Effector CD8-positive, alpha-beta T cell (primary cell): Measurements from ENCODE around the gene CASP2.

Experiments
- DNase-seq: peaks from one replicate; lab custom pipeline; 2025; lab: John Stamatoyannopoulos, UW

The CASP2 gene

DNA sequence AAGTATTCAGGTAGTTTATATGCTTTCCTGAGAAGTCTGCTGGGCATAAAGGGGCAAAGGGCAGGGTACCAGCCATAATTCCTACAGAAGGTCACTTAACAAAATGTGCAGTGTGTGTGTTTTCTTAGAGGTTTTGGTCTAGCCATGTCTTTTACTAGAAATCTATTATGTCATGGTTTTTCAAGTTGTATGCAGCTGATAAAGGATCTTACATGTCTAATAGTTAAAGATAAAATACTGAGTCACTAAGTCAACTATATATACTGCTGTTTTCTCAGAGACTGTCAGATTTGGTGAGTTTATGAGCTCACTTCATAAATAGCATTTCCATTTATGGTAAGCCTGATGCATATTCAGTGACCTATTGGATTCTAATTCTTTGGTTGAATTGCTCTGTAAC lies 7.7 kb downstream of the CASP2 start:
- no peak for DNase-seq

DNA sequence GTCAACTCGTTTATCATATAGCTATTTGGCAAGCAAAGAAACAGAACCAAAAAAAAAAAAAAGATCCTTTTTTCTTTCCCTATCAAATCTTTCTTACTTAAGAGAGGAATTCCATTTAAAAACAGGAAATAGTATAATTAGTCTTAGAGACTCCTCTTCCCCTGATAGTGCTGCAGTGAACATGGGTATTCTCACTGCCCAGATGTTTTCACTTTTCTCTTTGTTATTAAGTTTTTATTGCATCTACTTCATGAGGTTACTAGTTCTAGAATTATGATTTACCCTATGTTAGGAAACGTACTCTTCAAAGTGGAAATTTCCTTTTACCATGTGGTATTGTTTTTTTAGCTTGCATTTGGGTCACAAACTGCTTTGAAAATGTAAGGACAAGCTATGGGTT lies 8.5 kb downstream of the CASP2 start:
- no peak for DNase-seq

DNA sequence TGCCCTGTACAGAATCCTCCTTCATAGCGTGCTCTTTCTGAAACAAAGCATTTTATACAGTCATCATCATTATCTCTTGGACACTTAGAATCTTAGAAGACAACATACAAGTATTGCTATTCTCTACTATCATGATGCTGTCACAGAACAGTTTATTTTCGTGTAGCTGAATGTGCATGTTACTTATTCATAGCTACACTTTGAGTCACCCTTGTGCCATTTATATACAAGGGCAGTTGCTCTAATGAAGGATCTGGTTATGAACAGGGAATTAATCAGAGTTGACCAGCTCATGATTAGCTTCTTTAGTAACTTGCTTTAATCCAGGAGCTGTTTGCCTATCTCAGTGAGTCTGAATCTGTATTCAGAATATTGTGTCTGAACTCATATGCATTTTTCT lies 11.2 kb downstream of the CASP2 start:
- no peak for DNase-seq

DNA sequence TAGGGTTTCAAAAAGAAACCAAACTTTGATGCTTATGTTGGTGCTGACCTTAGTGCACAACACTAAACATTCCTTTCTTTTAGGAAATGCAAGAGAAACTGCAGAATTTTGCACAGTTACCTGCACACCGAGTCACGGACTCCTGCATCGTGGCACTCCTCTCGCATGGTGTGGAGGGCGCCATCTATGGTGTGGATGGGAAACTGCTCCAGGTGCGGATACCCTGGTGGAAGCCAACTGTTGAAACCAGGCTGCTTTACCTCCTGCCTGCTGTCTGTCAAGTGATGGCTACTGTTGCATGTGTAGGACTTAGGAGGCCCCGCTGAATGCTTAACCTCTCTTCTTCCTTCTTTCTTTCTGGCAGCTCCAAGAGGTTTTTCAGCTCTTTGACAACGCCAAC lies 11.7 kb downstream of the CASP2 start:
- DNase-seq = peak; percentile 33

GRCh38 chr7:143300959-143301935 lies 13.1 kb downstream of the CASP2 start:
- DNase-seq = no peak

DNA sequence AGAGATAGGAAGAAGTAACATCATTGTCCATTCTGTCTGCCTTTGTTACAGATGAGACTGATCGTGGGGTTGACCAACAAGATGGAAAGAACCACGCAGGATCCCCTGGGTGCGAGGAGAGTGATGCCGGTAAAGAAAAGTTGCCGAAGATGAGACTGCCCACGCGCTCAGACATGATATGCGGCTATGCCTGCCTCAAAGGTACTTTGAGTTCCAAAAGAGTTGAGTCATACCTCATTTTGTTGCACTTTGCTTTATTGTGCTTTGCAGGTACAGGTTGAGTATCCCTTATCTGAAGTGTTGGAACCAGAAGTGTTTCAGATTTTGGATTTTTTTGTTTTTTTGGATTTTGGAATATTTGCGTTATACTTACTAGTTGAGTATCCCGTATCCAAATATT lies 15.6 kb downstream of the CASP2 start:
- no peak for DNase-seq

DNA sequence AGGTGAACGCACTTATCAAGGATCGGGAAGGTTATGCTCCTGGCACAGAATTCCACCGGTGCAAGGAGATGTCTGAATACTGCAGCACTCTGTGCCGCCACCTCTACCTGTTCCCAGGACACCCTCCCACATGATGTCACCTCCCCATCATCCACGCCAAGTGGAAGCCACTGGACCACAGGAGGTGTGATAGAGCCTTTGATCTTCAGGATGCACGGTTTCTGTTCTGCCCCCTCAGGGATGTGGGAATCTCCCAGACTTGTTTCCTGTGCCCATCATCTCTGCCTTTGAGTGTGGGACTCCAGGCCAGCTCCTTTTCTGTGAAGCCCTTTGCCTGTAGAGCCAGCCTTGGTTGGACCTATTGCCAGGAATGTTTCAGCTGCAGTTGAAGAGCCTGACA lies 16.8 kb downstream of the CASP2 start:
- DNase-seq = no peak

GRCh38 chr7:143305423-143306070 lies 17.4 kb downstream of the CASP2 start:
- peak; percentile 50 for DNase-seq

- DNase-seq = no peak
Observed at GRCh38 chr7:143308632-143309031, 20.5 kb downstream of the CASP2 start.

GRCh38 chr7:143314127-143314526 lies 26.0 kb downstream of the CASP2 start:
- no peak for DNase-seq

DNA sequence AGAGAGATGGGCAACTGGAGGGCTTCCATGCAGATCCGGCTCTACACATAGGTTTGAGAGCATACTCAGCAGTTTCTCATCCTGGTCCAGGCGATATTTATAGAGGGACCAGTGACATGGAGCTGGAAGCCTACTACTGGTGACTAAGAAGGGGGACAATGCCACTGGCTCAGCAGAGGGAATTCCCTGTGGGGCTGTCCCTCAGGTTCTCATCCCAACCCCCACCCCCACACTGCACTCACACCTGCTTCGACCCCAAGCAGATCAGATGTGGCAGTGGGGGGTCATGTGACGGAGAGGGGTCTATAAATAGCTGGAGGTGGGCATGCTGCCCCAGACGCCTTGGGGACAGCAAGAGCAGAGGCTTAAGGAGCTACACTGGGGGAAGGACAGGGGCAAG lies 27.6 kb downstream of the CASP2 start, which contains the start of gene CLCN1:
Gene CLCN1, plus strand, starts transcription at position 336 of the 400 bp plus-strand sequence. CDS start 102 bp downstream, outside the sequence.
- no peak for DNase-seq

DNA sequence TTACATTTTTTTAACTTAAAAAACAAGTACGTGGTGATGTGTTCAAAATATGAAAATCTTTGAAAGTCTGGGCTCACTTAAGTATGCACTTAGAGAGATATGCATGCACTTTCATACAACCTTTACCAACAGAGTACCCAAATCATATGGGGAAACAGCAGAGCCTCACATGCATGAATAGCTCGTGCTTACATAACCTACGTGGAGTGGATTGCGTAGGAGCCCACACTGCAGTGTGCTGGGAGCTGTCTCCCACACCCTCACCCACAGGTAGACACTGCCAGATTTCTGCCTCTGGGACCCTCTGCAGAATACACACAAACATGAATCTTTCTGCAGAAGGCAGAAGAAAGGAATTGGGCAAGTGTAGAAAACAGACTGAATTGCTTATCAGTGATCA lies 28.3 kb downstream of the CASP2 start:
- DNase-seq = no peak

GRCh38 chr7:143318661-143319060 lies 30.5 kb downstream of the CASP2 start:
- no peak for DNase-seq

- no peak for DNase-seq
Observed at GRCh38 chr7:143320620-143321019, 32.5 kb downstream of the CASP2 start.

- no peak for DNase-seq
Observed at GRCh38 chr7:143321242-143321641, 33.1 kb downstream of the CASP2 start.

GRCh38 chr7:143321734-143322133 lies 33.6 kb downstream of the CASP2 start:
- DNase-seq = no peak

DNA sequence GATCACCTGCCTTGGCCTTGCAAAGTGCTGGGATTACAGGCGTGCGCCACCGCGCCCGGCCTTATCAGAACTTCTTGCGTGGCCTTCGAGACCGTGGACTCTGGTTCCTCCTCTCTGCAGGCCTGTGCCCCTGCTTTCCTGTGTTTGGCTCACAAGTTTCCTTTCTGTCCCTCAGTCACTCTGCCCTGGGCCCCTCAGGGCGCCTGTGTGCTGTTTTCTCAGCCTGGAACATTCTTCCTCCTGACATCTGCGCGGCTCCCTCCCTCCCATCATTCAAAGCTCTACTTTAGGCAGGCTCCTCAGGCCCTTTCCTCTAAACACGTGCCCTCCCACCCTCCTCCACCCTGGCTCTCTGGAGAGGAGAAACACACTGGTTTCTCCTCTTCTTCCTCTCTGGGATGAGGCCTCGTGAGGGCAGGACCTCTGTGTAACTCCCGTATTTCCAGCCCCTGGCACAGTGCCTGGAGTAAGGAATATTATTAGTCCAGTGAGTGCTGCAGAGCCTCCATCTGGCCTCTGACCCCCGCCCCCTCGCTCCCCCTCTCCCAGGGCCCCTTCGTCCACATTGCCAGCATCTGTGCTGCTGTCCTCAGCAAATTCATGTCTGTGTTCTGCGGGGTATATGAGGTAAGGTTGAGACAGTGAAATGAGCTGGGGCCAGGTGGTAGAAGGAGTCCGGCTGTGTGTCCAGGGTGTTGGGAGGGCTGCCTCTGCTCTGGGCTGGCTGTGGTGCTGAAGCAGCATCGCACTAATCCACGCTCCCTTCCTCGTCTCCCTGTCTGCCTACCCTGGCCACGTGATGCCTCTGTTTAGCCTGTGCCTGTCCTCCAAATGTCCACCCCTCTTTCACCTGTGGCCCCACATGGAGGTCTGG lies 34.8 kb downstream of the CASP2 start:
- no peak for DNase-seq

- DNase-seq = no peak
Observed at GRCh38 chr7:143323653-143324052, 35.5 kb downstream of the CASP2 start.

DNA sequence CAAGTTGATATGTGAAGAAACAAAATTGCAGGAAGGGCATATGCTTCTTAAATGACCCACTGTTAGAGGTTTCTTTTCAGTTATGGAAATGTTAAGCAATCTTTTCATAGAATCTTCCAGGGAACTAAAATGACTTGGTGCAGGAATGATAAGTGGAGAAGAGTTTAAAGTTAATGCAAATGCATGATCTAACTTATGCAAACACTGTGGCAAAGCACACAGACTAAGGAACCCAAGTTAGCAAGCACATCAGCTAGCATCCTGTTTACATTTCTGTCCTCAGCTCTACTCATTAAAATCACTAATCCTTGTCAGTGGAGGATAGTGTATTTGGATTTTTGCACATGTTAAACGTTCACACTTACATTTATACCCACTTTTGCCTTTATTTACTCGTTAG lies 37.1 kb downstream of the CASP2 start:
- DNase-seq = no peak

- no peak for DNase-seq
Observed at GRCh38 chr7:143327903-143328302, 39.8 kb downstream of the CASP2 start.

DNA sequence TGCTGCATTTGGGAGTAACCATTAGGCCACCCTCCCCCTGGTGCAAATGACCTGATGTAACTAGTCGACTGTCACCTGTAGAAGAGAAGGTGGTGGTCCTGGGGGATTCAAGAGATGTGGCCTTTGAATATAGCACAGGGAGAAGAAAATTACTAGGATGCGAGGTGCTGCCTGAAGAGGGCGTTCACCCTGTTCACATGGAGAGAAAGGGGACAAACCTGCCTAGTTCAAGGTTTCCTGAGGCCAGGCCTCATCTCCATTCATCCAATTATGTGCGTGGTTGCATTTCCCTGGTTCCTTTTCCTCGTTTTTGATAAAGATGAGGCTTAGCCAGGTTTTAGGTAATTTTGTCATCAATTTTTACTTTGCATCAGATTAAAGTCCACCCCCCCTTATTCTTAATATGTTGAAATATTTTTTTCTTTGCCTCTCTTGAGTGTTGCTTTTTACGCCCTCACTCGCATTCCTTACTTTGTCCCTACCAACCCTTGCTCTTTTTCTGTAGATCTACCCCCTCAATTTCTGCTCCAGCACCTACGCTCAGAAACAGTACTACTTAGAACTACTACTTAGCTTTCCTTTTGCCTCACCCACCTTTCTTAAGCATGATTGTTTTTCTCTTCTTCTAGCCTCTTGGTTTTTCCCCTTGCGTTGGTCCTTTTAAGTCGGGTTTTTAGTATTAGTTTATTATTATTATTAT lies 41.5 kb downstream of the CASP2 start:
- no peak for DNase-seq
